NCI-H1930 (cell line): ENCODE results near the gene TRDMT1.
A peak's percentile ranks its signal among the peaks of the same experiment; 100 is the strongest.

Source experiments
- DNase-seq, 2 experiments: peaks; one replicate each; lab custom pipeline; 2025; lab: John Stamatoyannopoulos, UW

Gene TRDMT1

GRCh38 chr10:17229967-17230682 lies 28.7 kb upstream of the TRDMT1 start:
- peak; percentile 17 to 36 for DNase-seq

GRCh38 chr10:17229717-17229966 lies 28.2 kb upstream of the TRDMT1 start:
- DNase-seq, result no peak

- peak; percentile 12 to 26 for DNase-seq
Measured at GRCh38 chr10:17229016-17229716, 27.7 kb upstream of the TRDMT1 start.

GRCh38 chr10:17228091-17229015 lies 26.9 kb upstream of the TRDMT1 start, which contains the start of gene VIM:
Gene VIM (plus strand): TSS chr10:17228241. CDS start chr10:17229423, 1,182 bp downstream.
- DNase-seq, result peak in 1 of 2 experiments; percentile 0

- no peak for DNase-seq
Measured at GRCh38 chr10:17227367-17228090, 26.1 kb upstream of the TRDMT1 start.

GRCh38 chr10:17226891-17227303 lies 25.4 kb upstream of the TRDMT1 start:
- no peak for DNase-seq

- DNase-seq, result no peak
Measured at GRCh38 chr10:17225808-17226207, 24.3 kb upstream of the TRDMT1 start.

- DNase-seq, result no peak
Measured at GRCh38 chr10:17222329-17222728, 20.9 kb upstream of the TRDMT1 start.

- no peak for DNase-seq
Measured at GRCh38 chr10:17220652-17221100, 19.2 kb upstream of the TRDMT1 start.

GRCh38 chr10:17219024-17219423 lies 17.6 kb upstream of the TRDMT1 start:
- DNase-seq, result no peak

GRCh38 chr10:17217631-17218232 lies 16.3 kb upstream of the TRDMT1 start:
- DNase-seq, result no peak

GRCh38 chr10:17216901-17217395 lies 15.5 kb upstream of the TRDMT1 start:
- no peak for DNase-seq

GRCh38 chr10:17216217-17216900 lies 14.9 kb upstream of the TRDMT1 start:
- DNase-seq, result no peak

GRCh38 chr10:17215782-17216122 lies 14.3 kb upstream of the TRDMT1 start:
- DNase-seq, result no peak

GRCh38 chr10:17214971-17215781 lies 13.7 kb upstream of the TRDMT1 start:
- no peak for DNase-seq

- DNase-seq, result no peak
Measured at GRCh38 chr10:17214526-17214925, 13.1 kb upstream of the TRDMT1 start.

- DNase-seq, result no peak
Measured at GRCh38 chr10:17213646-17214349, 12.3 kb upstream of the TRDMT1 start.

GRCh38 chr10:17212802-17213221 lies 11.3 kb upstream of the TRDMT1 start:
- no peak for DNase-seq

GRCh38 chr10:17210361-17210760 lies 8.9 kb upstream of the TRDMT1 start:
- no peak for DNase-seq
